ENCODE measurements around the gene FAU.

FAU gene

DNA sequence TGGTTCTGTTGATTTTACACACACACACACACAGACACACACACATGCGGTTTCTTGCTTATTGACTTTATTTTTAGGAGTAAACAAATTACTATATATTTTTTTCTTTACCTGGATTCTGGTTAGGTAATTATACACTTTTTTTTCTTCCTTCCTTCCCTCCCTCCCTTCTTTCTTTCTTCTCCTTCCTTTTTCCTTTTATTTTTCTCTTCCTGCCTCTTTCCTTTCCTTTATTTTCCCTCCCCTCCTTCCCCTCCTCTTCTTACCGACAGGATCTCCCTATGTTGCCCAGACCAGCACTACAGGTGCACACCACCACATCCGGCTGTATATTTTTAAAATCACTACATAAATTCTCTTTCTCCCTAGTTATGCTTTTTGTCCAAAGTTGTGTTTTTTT, 45.0 kb upstream of the FAU start:
- Histone ChIP-seq H3K18ac (ENCODE audit: low read depth in 1 of 2, low read length in 2 of 2) (no peak overlapping the region), H2BK15ac (ENCODE audit: low read depth, poor library complexity, severe bottlenecking) (no peak overlapping the region), H3K27ac (ENCODE audit: low read length, poor library complexity, severe bottlenecking) (no peak overlapping the region), H3K23ac (ENCODE audit: low read length in 2 of 2) (no peak overlapping the region), H2AFZ (ENCODE audit: low read depth, low read length) (no peak overlapping the region), H3K4me2 (ENCODE audit: low read length, poor library complexity, severe bottlenecking) (no peak overlapping the region), H3K36me3 (ENCODE audit: control insufficient read depth in 1 of 2, insufficient read depth in 2 of 2, low read depth in 1 of 2, low read length in 2 of 2) (no peaks in the 10 kb centered on the region), H2BK5ac (ENCODE audit: low read depth, low read length, poor library complexity, severe bottlenecking) (no peak overlapping the region), H3K4ac (ENCODE audit: low read depth in 1 of 2, low read length in 2 of 2) (no peak overlapping the region), H3K79me1 (replicated peaks; ENCODE audit: low read length, poor library complexity, severe bottlenecking) (no peaks in the 10 kb centered on the region), H4K8ac (ENCODE audit: low read length) (no peak overlapping the region), H3K27me3 (ENCODE audit: control insufficient read depth in 1 of 2, insufficient read depth in 1 of 2, low read length in 2 of 2) (no peaks in the 10 kb centered on the region), H3K4me1 (ENCODE audit: control insufficient read depth, insufficient read depth, low read depth, low read length) (peaks cover 6% of the 10 kb centered on the region), H2BK120ac (ENCODE audit: low read depth, low read length) (no peak overlapping the region), H2AK5ac (ENCODE audit: low read length, severe bottlenecking) (no peak overlapping the region), H3K4me3 (ENCODE audit: insufficient read depth in 1 of 2, low read depth in 1 of 2, low read length in 2 of 2) (no peak overlapping the region), H4K91ac (ENCODE audit: low read length) (no peak overlapping the region), H3K9ac (ENCODE audit: low read length) (no peak overlapping the region), H3K9me3 (ENCODE audit: control insufficient read depth, low read length) (no peaks in the 10 kb centered on the region), H2BK12ac (ENCODE audit: low read length in 2 of 2) (no peak overlapping the region), H3K14ac (ENCODE audit: low read length in 2 of 2) (no peak overlapping the region)
- DNase-seq, result no peak
- 100% methylated on average over 1 of the region's 3 CpGs for WGBS

DNA sequence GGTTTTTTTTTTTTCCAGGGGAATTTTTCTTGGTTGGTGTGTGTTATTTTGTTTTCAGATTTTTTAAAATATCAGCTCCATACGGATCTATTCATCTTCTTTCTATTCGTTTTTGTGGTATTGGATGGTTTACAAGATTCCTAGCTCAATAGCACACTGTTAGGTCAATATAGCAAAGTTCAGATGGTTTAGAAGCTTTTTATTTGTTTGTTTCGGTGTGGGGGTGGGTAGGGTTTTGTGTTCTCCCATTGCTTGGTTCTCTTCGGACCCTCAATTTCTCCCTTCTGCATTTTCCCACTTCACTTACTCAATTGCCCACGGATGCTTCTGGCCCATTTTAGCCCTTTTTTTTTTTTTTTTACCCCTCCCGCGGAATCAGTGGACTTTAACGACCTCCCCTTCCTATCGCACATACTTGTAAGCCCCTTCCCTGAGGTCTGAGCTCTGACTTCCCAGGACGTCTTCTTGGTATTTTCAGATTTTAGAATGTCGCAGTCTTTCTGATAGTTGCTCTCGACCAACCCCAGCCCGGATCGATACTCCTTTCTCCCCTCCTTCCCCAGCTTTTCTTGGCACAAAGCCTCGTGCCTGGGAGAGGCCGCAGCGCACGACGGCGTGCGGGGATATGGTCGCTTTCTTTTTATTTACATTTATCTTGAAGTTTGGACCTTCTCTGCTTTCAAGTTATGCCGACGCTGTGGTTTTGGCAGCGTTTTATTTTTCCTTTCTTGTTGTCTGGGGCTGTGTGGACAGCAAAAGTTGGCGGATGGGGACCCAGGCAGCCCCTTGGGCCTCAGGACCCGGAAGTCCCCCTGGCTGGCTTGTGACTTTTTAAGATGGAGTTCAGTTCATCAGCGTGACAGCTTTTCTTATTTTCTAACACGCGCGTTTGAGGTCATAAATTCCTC, 43.7 kb upstream of the FAU start:
- Histone ChIP-seq H3K18ac (ENCODE audit: low read depth in 1 of 2, low read length in 2 of 2) (no peak overlapping the region), H3K4me3 (ENCODE audit: insufficient read depth in 1 of 2, low read depth in 1 of 2, low read length in 2 of 2) (peak overlapping the region in 1 of 2 experiments; percentile 70), H3K79me1 (replicated peaks; ENCODE audit: low read length, poor library complexity, severe bottlenecking) (no peaks in the 10 kb centered on the region), H2AFZ (ENCODE audit: low read depth, low read length) (no peak overlapping the region), H4K91ac (ENCODE audit: low read length) (no peak overlapping the region), H3K4ac (ENCODE audit: low read depth in 1 of 2, low read length in 2 of 2) (no peak overlapping the region), H2BK120ac (ENCODE audit: low read depth, low read length) (no peak overlapping the region), H3K9me3 (ENCODE audit: control insufficient read depth, low read length) (no peaks in the 10 kb centered on the region), H2BK15ac (ENCODE audit: low read depth, poor library complexity, severe bottlenecking) (no peak overlapping the region), H2AK5ac (ENCODE audit: low read length, severe bottlenecking) (no peak overlapping the region), H3K14ac (ENCODE audit: low read length in 2 of 2) (no peak overlapping the region), H3K9ac (ENCODE audit: low read length) (peak overlapping the region; percentile 86), H3K27me3 (ENCODE audit: control insufficient read depth in 1 of 2, insufficient read depth in 1 of 2, low read length in 2 of 2) (no peaks in the 10 kb centered on the region), H3K27ac (ENCODE audit: low read length, poor library complexity, severe bottlenecking) (no peak overlapping the region), H2BK5ac (ENCODE audit: low read depth, low read length, poor library complexity, severe bottlenecking) (no peak overlapping the region), H4K8ac (ENCODE audit: low read length) (no peak overlapping the region), H2BK12ac (ENCODE audit: low read length in 2 of 2) (no peak overlapping the region), H3K23ac (ENCODE audit: low read length in 2 of 2) (no peak overlapping the region), H3K4me2 (ENCODE audit: low read length, poor library complexity, severe bottlenecking) (no peak overlapping the region), H3K4me1 (ENCODE audit: control insufficient read depth, insufficient read depth, low read depth, low read length) (peaks cover 6% of the 10 kb centered on the region), H3K36me3 (ENCODE audit: control insufficient read depth in 1 of 2, insufficient read depth in 2 of 2, low read depth in 1 of 2, low read length in 2 of 2) (no peaks in the 10 kb centered on the region)
- 81% methylated on average over 26 of the region's 31 CpGs for whole genome bisulfite sequencing
- no peak for DNase-seq

DNA sequence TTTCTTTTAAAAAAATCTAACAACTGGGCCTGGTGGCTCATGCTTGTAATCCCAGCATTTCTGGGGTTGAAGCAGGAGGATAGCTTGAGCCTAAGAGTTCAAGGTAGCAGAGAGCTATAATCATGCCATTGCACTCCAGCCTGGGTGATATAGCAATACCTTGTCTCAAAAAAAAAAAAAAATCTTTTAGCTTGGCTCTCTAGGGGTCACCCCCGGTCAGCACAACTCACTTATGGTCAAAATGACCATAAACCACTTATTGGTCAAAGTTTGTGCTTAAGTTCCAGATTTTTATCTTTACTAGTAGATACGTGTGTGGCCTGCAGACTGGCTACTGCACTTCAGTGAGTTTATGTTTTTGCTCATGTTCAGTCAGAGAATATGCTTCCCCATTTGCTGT, 41.8 kb upstream of the FAU start:
- Histone ChIP-seq H3K14ac (ENCODE audit: low read length in 2 of 2) (no peak overlapping the region), H2BK12ac (ENCODE audit: low read length in 2 of 2) (no peak overlapping the region), H3K18ac (ENCODE audit: low read depth in 1 of 2, low read length in 2 of 2) (no peak overlapping the region), H3K23ac (ENCODE audit: low read length in 2 of 2) (no peak overlapping the region), H3K27me3 (ENCODE audit: control insufficient read depth in 1 of 2, insufficient read depth in 1 of 2, low read length in 2 of 2) (peaks cover 0 to 3% of the 10 kb centered on the region in 2 experiments), H3K4ac (ENCODE audit: low read depth in 1 of 2, low read length in 2 of 2) (no peak overlapping the region), H3K27ac (ENCODE audit: low read length, poor library complexity, severe bottlenecking) (no peak overlapping the region), H2BK15ac (ENCODE audit: low read depth, poor library complexity, severe bottlenecking) (no peak overlapping the region), H3K9me3 (ENCODE audit: control insufficient read depth, low read length) (no peaks in the 10 kb centered on the region), H2AK5ac (ENCODE audit: low read length, severe bottlenecking) (no peak overlapping the region), H3K36me3 (ENCODE audit: control insufficient read depth in 1 of 2, insufficient read depth in 2 of 2, low read depth in 1 of 2, low read length in 2 of 2) (no peaks in the 10 kb centered on the region), H4K91ac (ENCODE audit: low read length) (no peak overlapping the region), H3K9ac (ENCODE audit: low read length) (no peak overlapping the region), H2BK5ac (ENCODE audit: low read depth, low read length, poor library complexity, severe bottlenecking) (no peak overlapping the region), H3K4me2 (ENCODE audit: low read length, poor library complexity, severe bottlenecking) (no peak overlapping the region), H2AFZ (ENCODE audit: low read depth, low read length) (no peak overlapping the region), H3K79me1 (replicated peaks; ENCODE audit: low read length, poor library complexity, severe bottlenecking) (no peaks in the 10 kb centered on the region), H3K4me1 (ENCODE audit: control insufficient read depth, insufficient read depth, low read depth, low read length) (no peaks in the 10 kb centered on the region), H3K4me3 (ENCODE audit: insufficient read depth in 1 of 2, low read depth in 1 of 2, low read length in 2 of 2) (no peak overlapping the region), H2BK120ac (ENCODE audit: low read depth, low read length) (no peak overlapping the region), H4K8ac (ENCODE audit: low read length) (no peak overlapping the region)
- WGBS, result 48% methylated on average over 1 of the region's 2 CpGs
- no peak for DNase-seq

DNA sequence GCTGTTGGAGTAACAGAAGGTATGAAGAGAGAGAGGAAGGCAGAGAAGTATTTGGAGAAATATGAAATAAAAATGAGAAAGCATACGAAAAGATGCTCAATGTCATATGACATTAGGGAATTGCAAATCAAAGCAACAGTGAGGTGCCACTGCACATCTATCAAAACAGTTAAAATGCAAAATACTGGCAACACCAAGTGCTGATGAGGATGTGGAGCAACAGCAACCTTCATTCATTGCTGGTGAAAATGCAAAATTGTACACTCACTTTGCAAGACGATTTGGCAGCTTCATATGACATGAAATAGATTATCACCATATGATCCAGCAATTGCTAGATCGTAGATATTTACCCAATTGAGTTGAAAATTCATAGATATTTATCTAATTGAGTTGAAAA, 38.7 kb upstream of the FAU start:
- no peak overlapping the region for H2AFZ ChIP-seq (ENCODE audit: low read depth, low read length)
- no peaks in the 10 kb centered on the region for H3K36me3 ChIP-seq (ENCODE audit: control insufficient read depth in 1 of 2, insufficient read depth in 2 of 2, low read depth in 1 of 2, low read length in 2 of 2)
- no peak overlapping the region for H3K27ac ChIP-seq (ENCODE audit: low read length, poor library complexity, severe bottlenecking)
- no peak overlapping the region for H3K4me2 ChIP-seq (ENCODE audit: low read length, poor library complexity, severe bottlenecking)
- no peak overlapping the region for H3K4ac ChIP-seq (ENCODE audit: low read depth in 1 of 2, low read length in 2 of 2)
- H2BK5ac ChIP-seq (ENCODE audit: low read depth, low read length, poor library complexity, severe bottlenecking), result no peak overlapping the region
- H3K18ac ChIP-seq (ENCODE audit: low read depth in 1 of 2, low read length in 2 of 2), result no peak overlapping the region
- H3K9me3 ChIP-seq (ENCODE audit: control insufficient read depth, low read length), result no peaks in the 10 kb centered on the region
- no peak overlapping the region for H3K4me3 ChIP-seq (ENCODE audit: insufficient read depth in 1 of 2, low read depth in 1 of 2, low read length in 2 of 2)
- H3K14ac ChIP-seq (ENCODE audit: low read length in 2 of 2), result no peak overlapping the region
- peaks cover 0 to 3% of the 10 kb centered on the region in 2 experiments for H3K27me3 ChIP-seq (ENCODE audit: control insufficient read depth in 1 of 2, insufficient read depth in 1 of 2, low read length in 2 of 2)
- H2BK120ac ChIP-seq (ENCODE audit: low read depth, low read length), result no peak overlapping the region
- no peaks in the 10 kb centered on the region for H3K4me1 ChIP-seq (ENCODE audit: control insufficient read depth, insufficient read depth, low read depth, low read length)
- H2BK15ac ChIP-seq (ENCODE audit: low read depth, poor library complexity, severe bottlenecking), result no peak overlapping the region
- no peak overlapping the region for H2BK12ac ChIP-seq (ENCODE audit: low read length in 2 of 2)
- no peak overlapping the region for H4K8ac ChIP-seq (ENCODE audit: low read length)
- no peak overlapping the region for H4K91ac ChIP-seq (ENCODE audit: low read length)
- WGBS, result 75% methylated on average over 2 of the region's 3 CpGs
- no peak overlapping the region for H2AK5ac ChIP-seq (ENCODE audit: low read length, severe bottlenecking)
- no peaks in the 10 kb centered on the region for H3K79me1 ChIP-seq (replicated peaks; ENCODE audit: low read length, poor library complexity, severe bottlenecking)
- H3K23ac ChIP-seq (ENCODE audit: low read length in 2 of 2), result no peak overlapping the region
- no peak overlapping the region for H3K9ac ChIP-seq (ENCODE audit: low read length)
- DNase-seq, result no peak
